NCI-H1048 (cell line): Measurements from ENCODE around the gene ZFP3.
"Not testable (repeated sequence)": the region's sequence is repeated elsewhere in the genome, so short reads cannot be mapped to it uniquely, and the experiment has no call there.

Experiments
- DNase-seq: peaks from one replicate; lab custom pipeline; 2025; lab: John Stamatoyannopoulos, UW

ZFP3 gene

GRCh38 chr17:5077781-5078105 is 524 bp upstream of the ZFP3 start:
- no peak for DNase-seq

GRCh38 chr17:5080591-5080990 is 2.3 kb downstream of the ZFP3 start:
- no peak for DNase-seq

GRCh38 chr17:5092218-5093010 is 14.1 kb downstream of the ZFP3 start:
- DNase-seq = no peak

- no peak for DNase-seq
Measured at GRCh38 chr17:5096731-5097100, 18.4 kb downstream of the ZFP3 start.

- DNase-seq = no peak
Measured at GRCh38 chr17:5097101-5097834, 19.0 kb downstream of the ZFP3 start.

- DNase-seq = no peak
Measured at GRCh38 chr17:5099271-5099670, 21.0 kb downstream of the ZFP3 start.

- DNase-seq = no peak
Measured at GRCh38 chr17:5100832-5101231, 22.6 kb downstream of the ZFP3 start.

GRCh38 chr17:5110816-5111215 is 32.5 kb downstream of the ZFP3 start:
- no peak for DNase-seq

- peak; percentile 93 for DNase-seq
Measured at GRCh38 chr17:5111402-5112204, 33.3 kb downstream of the ZFP3 start, which contains the start of gene ZNF232. TSS of gene ZNF232 (minus strand) at chr17:5111878. CDS start at chr17:5111822, 56 bp downstream.

- DNase-seq = no peak
Measured at GRCh38 chr17:5115673-5116651, 37.7 kb downstream of the ZFP3 start, which contains the start of gene USP6. TSS of gene USP6 (plus strand) at chr17:5116032. CDS start at chr17:5130368, 14,336 bp downstream.

GRCh38 chr17:5118219-5118618 is 40.0 kb downstream of the ZFP3 start:
- no peak for DNase-seq

GRCh38 chr17:5120036-5120435 is 41.8 kb downstream of the ZFP3 start:
- DNase-seq = no peak

GRCh38 chr17:5120436-5121185 is 42.3 kb downstream of the ZFP3 start:
- not testable (repeated sequence) for DNase-seq

- DNase-seq = no peak
Measured at GRCh38 chr17:5121186-5121841, 43.0 kb downstream of the ZFP3 start.

- not testable (repeated sequence) for DNase-seq
Measured at GRCh38 chr17:5122056-5122455, 43.8 kb downstream of the ZFP3 start.

- no peak for DNase-seq
Measured at GRCh38 chr17:5122586-5123342, 44.5 kb downstream of the ZFP3 start.

GRCh38 chr17:5123343-5124124 is 45.3 kb downstream of the ZFP3 start:
- DNase-seq = no peak

- not testable (repeated sequence) for DNase-seq
Measured at GRCh38 chr17:5124125-5124760, 46.0 kb downstream of the ZFP3 start.
